HG03135 (cell line): ENCODE measurements around the gene TMIGD3.
A peak's percentile ranks its signal among the peaks of the same experiment; 100 is the strongest.

Experiments
- ATAC-seq: cut with Tn5 transposase; IDR thresholded peaks from one replicate; pipeline ENCODE4 v1.9.1; 2021; ENCODE audit warnings: mild to moderate bottlenecking, moderate library complexity; ENCODE audit not compliant: unreplicated experiment

TMIGD3 gene

GRCh38 chr1:111509997-111510375 lies 6.6 kb upstream of the TMIGD3 start:
- no peak for ATAC-seq

- peak; percentile 56 for ATAC-seq
Measured at GRCh38 chr1:111507411-111508201, 4.2 kb upstream of the TMIGD3 start.

GRCh38 chr1:111506561-111506960 lies 3.1 kb upstream of the TMIGD3 start:
- ATAC-seq = no peak

DNA sequence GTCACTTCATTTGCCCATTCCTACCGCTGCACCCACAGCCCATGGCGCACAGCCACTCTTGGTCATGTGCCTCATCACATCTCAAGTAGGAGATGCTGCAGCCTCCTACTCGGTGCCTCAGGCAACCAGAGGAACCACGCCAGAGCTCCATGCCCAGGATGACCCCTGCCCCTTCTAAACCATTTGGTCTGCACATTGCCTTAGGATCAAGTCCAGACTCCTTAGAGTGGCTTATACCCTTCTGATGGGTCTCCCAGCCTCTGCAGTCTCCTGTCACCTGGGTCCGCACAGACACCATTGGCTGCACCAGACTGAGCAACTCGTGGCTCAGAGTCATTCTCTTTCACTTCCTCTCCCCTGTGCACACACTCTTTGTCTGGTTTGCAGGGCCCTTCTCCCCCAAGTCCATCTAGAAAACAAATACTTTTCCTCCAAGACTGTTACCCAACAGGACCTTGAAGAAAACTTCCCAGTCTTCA lies 2.2 kb upstream of the TMIGD3 start:
- peak; percentile 55 for ATAC-seq

- no peak for ATAC-seq
Measured at GRCh38 chr1:111504097-111504496, 664 bp upstream of the TMIGD3 start.

DNA sequence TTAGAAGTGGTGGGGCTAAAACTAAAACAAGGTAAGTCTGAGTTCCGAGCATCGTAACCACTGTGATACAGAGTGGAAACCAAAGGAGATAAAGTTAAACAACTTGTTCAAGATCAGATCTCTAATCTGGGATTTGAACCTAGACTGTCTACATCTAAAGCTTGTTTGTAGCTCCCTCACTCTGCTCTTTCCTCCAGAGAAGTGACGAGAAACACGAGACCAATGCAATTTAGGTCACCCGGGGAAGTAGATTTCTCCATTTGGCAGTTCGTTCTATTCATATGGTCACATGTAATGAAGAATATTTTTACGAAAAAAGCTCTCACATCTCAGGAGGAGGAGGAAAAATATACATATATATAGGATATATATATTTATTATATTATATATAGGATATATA lies 1.8 kb downstream of the TMIGD3 start:
- ATAC-seq = no peak

GRCh38 chr1:111499026-111499785 lies 4.2 kb downstream of the TMIGD3 start:
- ATAC-seq = no peak

DNA sequence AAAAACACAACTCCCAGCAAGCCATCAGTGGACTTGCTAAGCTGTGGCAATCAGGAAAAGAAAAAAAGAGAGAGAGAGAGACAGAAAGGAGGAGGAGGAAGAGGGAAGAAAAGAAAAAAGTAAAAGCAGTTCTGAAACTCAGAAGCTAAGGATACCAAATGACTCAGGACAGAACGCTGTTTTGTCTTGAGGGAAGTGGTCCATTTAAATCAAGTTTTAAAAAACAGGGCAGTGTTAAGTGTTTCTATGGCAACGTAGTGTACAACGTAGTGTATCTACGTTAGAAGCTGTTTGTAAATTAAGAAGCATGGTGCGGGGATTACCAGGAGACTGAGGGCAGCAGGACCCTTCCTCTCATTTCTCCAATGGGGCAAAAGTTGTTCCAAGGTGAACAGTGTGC lies 5.8 kb downstream of the TMIGD3 start:
- no peak for ATAC-seq

GRCh38 chr1:111496398-111496797 lies 7.0 kb downstream of the TMIGD3 start:
- ATAC-seq = no peak

- no peak for ATAC-seq
Measured at GRCh38 chr1:111491070-111491469, 12.4 kb downstream of the TMIGD3 start.

DNA sequence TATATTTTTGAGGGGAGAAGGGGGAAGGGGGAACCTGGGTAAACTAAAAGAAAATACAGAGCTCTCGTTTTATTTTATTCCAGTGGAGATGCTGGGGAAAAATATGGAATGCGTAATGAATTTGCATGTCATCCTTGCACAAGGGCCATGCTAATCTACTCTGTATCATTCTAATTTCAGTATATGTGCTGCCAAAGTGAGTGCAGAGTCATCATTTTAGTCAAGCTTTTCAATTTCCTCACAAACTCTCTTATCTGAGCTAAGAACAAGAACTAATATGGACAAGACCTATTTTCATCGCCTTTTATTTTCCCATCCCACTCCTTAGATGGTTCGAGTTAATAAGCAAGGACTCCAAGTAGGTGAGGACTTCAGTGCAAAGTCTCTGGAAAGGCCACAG lies 13.2 kb downstream of the TMIGD3 start:
- ATAC-seq = no peak

DNA sequence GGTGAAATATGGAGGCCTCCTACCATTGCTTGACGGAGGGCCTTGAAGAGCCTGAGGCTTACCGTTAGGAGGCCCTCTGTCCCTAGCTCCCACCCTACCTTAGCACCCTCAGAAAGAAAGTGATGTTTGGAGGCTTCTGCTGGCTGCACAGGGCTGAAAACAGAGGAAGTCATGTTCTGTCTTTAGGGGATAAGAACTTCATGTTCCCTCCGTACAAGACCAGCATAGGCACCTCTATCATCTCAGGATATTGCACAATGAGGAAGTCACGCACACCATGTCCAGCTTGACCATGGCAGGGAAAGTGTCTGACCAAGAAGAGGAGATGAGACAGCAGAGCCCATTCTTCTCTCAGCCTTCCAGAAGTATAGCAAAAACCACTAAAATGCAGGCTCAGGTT lies 13.8 kb downstream of the TMIGD3 start:
- ATAC-seq = no peak

- no peak for ATAC-seq
Measured at GRCh38 chr1:111488669-111489068, 14.8 kb downstream of the TMIGD3 start.

- ATAC-seq = no peak
Measured at GRCh38 chr1:111487133-111487532, 16.3 kb downstream of the TMIGD3 start.

DNA sequence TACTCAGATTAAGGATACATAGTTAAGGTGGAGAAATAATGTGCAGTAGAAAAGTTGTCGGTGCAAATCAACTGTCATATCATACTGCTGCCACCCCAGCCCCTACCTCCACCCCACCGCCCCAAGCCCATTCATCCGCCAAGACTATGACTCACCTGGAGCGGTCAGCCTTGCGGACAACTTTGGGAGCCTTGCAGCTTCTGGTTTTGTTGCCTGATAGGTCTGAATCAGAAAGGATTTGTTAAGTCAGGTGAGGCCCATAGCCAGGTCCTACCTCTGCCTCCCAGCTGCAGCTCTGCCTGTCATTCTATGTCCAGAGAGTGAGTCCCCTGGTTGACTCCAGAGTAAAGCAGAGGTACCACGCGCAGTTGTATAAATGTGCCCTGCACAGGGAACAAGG lies 17.0 kb downstream of the TMIGD3 start:
- no peak for ATAC-seq

- ATAC-seq = no peak
Measured at GRCh38 chr1:111484391-111485026, 18.9 kb downstream of the TMIGD3 start.

DNA sequence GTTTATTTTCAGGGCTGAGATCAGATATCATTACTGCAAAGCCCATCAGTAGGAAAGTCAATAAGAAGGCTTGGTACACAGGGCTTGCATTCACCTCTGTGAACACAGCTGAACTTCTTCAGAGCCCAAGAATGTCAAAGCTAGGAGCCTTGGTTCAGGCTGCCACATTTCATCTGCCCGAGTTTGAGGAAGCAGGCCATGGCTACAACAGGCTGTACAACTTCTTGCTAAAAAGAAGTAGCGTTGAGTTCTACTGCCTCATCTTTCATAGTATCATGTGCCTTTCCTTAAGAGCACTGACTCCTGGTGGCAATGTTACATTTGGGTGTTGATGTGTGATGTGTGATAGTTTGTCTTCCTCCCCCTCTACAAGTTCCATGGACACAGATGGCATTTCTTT lies 19.6 kb downstream of the TMIGD3 start:
- no peak for ATAC-seq

DNA sequence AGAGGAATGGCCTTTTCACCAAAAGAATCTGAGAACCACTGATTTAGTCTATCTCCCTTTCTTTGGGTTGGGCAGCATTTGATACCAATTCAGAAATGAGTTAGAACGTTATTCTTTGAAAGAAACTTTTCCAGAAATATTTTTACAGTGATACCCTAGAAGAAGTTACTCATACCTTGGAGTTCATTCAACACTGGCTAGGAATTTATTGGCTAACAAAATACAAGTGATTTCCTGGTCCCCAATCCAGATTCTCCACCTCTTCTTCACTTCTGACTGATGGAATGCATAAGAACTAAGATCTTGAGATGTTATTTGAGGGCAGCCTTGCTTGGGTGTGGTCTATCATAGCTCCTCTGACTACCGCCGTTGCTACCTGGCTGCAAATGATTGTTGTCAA lies 20.3 kb downstream of the TMIGD3 start:
- no peak for ATAC-seq

GRCh38 chr1:111481387-111482221 lies 21.8 kb downstream of the TMIGD3 start:
- ATAC-seq = no peak

- ATAC-seq = no peak
Measured at GRCh38 chr1:111480674-111481073, 22.8 kb downstream of the TMIGD3 start.

DNA sequence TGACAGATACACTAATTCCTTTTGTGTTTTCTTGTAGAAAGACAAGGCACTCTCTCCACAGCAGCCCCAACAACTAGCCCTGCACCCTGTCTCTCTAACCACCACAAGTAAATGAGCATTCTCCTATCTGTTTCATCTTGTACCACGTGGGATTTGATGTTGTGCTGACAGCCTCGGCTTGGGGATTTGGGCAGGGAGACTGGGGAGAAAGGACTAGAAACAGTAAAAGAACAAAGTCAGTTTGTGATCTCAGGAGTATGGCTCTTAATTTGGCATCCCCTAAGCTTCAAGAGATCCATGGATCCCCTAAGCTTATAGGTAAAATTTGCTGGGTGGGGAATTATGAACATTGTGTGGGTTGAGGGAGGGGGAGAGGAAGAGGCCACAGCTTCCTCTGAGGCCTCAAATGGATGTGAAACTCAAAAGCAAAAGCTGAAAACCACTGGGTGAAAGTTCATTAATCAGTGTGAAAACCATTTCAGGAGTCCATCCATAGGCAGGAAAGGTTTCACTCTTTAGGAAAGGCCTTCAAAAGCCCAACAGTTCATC lies 26.6 kb downstream of the TMIGD3 start:
- ATAC-seq = peak; percentile 80
